B cell (primary cell): ENCODE data around the gene SCGB2B2. TPM values are rescaled to one million over a fixed set of nuclear protein-coding genes. Genes with fewer than 3 reads are reported as not detected.
A peak's percentile ranks its signal among the peaks of the same experiment; 100 is the strongest.

ENCODE experiments used
- ATAC-seq: fragments of 200-7000 bp; cut with Tn5 transposase; one replicate; pipeline ENCODE4 v1.10.0; 2021; ENCODE audit warnings: low read depth, mild to moderate bottlenecking, moderate number of reproducible peaks, moderate library complexity
- CTCF ChIA-PET: fragments of 350-600 bp; sonication (Branson Sonifier 250); formaldehyde crosslinking; loops from one replicate; lab custom pipeline; 2021; ENCODE audit warnings: antibody characterized with exemption, inconsistent platforms; lab: Charles Lee
- POLR2A ChIA-PET: fragments of 350-600 bp; sonication (Branson Sonifier 250); formaldehyde crosslinking; loops from one replicate; lab custom pipeline; 2021; ENCODE audit warnings: antibody characterized with exemption; lab: Charles Lee
- DNase-seq: peaks from one replicate; pipeline ENCODE4 v3.0.0; 2013
- H2AFZ ChIP-seq: 2 replicates; pipeline ENCODE4 v1.6.1; 2012; ENCODE audit warnings: mild to moderate bottlenecking, low read depth, low read length; ENCODE audit not compliant: insufficient read depth, poor library complexity, severe bottlenecking
- H3K27ac ChIP-seq, 2 donors: 1 replicate in 1 of 2; 2 replicates in 1 of 2; pipeline ENCODE4 v1.5.1; 2012 to 2013; ENCODE audit warnings: low read length in 2 of 2, mild to moderate bottlenecking in 2 of 2, moderate library complexity in 1 of 2
- H3K27me3 ChIP-seq, 4 experiments: fragments of 200-600 bp in 1 of 4; sonication (generic) in 1 of 4; replicated peaks in 1 of 4; 1 replicate in 2 of 4; 2 replicates in 2 of 4; pipeline versions ENCODE4 v1.6.1 to v1.7.0; 2013 to 2016; ENCODE audit warnings: low read length in 3 of 4, mild to moderate bottlenecking in 2 of 4, mixed read lengths in 1 of 4, moderate library complexity in 1 of 4; ENCODE audit not compliant: insufficient read depth in 4 of 4, control insufficient read depth in 3 of 4; ENCODE audit errors: control extremely low read depth in 1 of 4
- H3K36me3 ChIP-seq, 2 experiments: replicated peaks in 1 of 2; 1 replicate in 1 of 2; 2 replicates in 1 of 2; pipeline versions ENCODE4 v1.6.1 to v1.7.1; 2013; ENCODE audit warnings: low read length in 1 of 2; ENCODE audit not compliant: insufficient read depth in 2 of 2, control insufficient read depth in 1 of 2; ENCODE audit errors: control extremely low read depth in 1 of 2, extremely low read depth in 1 of 2
- H3K4me1 ChIP-seq, 2 donors: fragments of 200-600 bp in 1 of 2; sonication (generic) in 1 of 2; 1 replicate in 1 of 2; 2 replicates in 1 of 2; pipeline versions ENCODE4 v1.5.1 to v1.6.1; 2013 to 2017; ENCODE audit warnings: low read length in 2 of 2; ENCODE audit not compliant: control insufficient read depth in 2 of 2, insufficient read depth in 2 of 2
- H3K4me2 ChIP-seq: replicated peaks from 2 replicates; pipeline ENCODE3; 2012; ENCODE audit warnings: mild to moderate bottlenecking, low read depth, low read length; ENCODE audit not compliant: poor library complexity, severe bottlenecking
- H3K4me3 ChIP-seq, 5 experiments: fragments of 200-600 bp in 1 of 5; sonication (generic) in 1 of 5; 1 replicate in 3 of 5; 2 replicates in 2 of 5; pipeline versions ENCODE4 v1.5.1 to v1.7.0; 2011 to 2016; ENCODE audit warnings: low read length in 4 of 5, mild to moderate bottlenecking in 4 of 5, low read depth in 2 of 5, control low read depth in 1 of 5, moderate library complexity in 1 of 5; ENCODE audit not compliant: insufficient read depth in 1 of 5; ENCODE audit errors: control extremely low read depth in 1 of 5, extremely low read depth in 1 of 5
- H3K79me2 ChIP-seq: fragments of 200-600 bp; sonication (generic); one replicate; pipeline ENCODE4 v1.6.0; 2016; ENCODE audit warnings: low read length; ENCODE audit not compliant: control insufficient read depth, insufficient read depth
- H3K9ac ChIP-seq: fragments of 200-600 bp; sonication (generic); 2 replicates; pipeline ENCODE4 v1.6.1; 2017; ENCODE audit warnings: mild to moderate bottlenecking, low read length, moderate library complexity
- H3K9me3 ChIP-seq, 3 donors: one replicate each; pipeline versions ENCODE4 v1.6.1 to v1.7.1; 2013; ENCODE audit warnings: low read length in 2 of 3; ENCODE audit not compliant: control insufficient read depth in 2 of 3, insufficient read depth in 1 of 3; ENCODE audit errors: control extremely low read depth in 1 of 3
- H4K20me1 ChIP-seq: 2 replicates; pipeline ENCODE4 v1.6.0; 2012; ENCODE audit warnings: mild to moderate bottlenecking, low read length; ENCODE audit not compliant: insufficient read depth, control insufficient read depth, poor library complexity, severe bottlenecking
- H3K27ac Mint-ChIP-seq: one replicate; pipeline ENCODE4 v1.8.0; 2021; ENCODE audit warnings: mixed read lengths
- H3K27me3 Mint-ChIP-seq: one replicate; pipeline ENCODE4 v1.8.0; 2021; ENCODE audit warnings: mixed read lengths
- H3K4me1 Mint-ChIP-seq: one replicate; pipeline ENCODE4 v1.8.0; 2021; ENCODE audit warnings: mixed read lengths
- H3K4me3 Mint-ChIP-seq: one replicate; pipeline ENCODE4 v1.8.0; 2021; ENCODE audit warnings: mixed read lengths
- H3K9me3 Mint-ChIP-seq: one replicate; pipeline ENCODE4 v1.8.0; 2022; ENCODE audit warnings: mixed read lengths; ENCODE audit not compliant: insufficient read depth
- EZH2 ChIP-seq: IDR thresholded peaks from 2 replicates; pipeline ENCODE4 v1.6.1; 2012; ENCODE audit warnings: borderline replicate concordance, low read depth, mild to moderate bottlenecking, moderate library complexity, low read length; ENCODE audit not compliant: insufficient read depth, poor library complexity, severe bottlenecking
- WGBS: methylation state at CpG from one replicate; pipeline ENCODE4 v1.1.5; 2013; ENCODE audit warnings: missing lambda C conversion rate; ENCODE audit not compliant: insufficient coverage; 5-methylcytosine and 5-hydroxymethylcytosine counted together
- intact Hi-C: fragments of 100-400 bp; cut with micrococcal nuclease; formaldehyde crosslinking; loops from one replicate; pipeline ENCODE4 v1.10.0; 2022
- polyA plus RNA-seq: library from polyadenylated mRNA; depleted of rRNA; stranded (reverse); fragments of >200 nt; gene quantifications from 2 replicates; pipeline ENCODE4 v1.2.3, GENCODE V29; 2012
- total RNA-seq, 2 donors: library from RNA; stranded (reverse); fragments of 120-200 nt in 1 of 2; gene quantifications; 1 replicate in 1 of 2; 2 replicates in 1 of 2; pipeline versions ENCODE4 v1.2.3 to v1.2.4, GENCODE V29; 2013 to 2022
- TF ChIP-seq, protein P1 (sequence below): fragments of 200-600 bp; IDR thresholded peaks from one replicate; pipeline ENCODE4 v1.8.0; 2022; ENCODE audit warnings: antibody characterized with exemption, mild to moderate bottlenecking

The SCGB2B2 gene
- total and polyA plus RNA-seq, 2 donors (not counting 1 experiment from before 2014, with no cell fraction given), result 0.21 to 0.91 TPM

DNA sequence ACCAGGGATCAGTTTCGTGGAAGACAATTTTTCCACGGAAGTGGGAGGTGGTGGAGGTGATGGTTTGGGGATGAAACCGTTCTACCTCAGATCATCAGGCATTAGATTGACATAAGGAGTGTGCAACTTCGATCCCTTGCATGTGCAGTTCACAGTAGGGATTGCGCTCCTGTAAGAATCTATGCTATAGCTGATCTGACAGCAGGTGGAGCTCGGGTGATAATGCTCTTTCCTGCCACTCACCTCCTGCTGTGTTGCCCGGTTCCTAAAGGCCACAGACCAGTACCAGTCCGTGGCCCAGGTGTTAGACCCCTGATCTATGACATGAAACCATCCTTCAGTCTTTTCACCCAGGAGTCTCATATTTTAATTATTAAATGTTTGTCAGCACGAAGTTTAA is 4.5 kb upstream of the SCGB2B2 start:
- Mint-ChIP-seq H3K4me3 (no peak overlapping the region), H3K27me3 (no peaks in the 10 kb centered on the region), H3K9me3 (peaks cover 22% of the 10 kb centered on the region), H3K27ac (no peak overlapping the region), H3K4me1 (peaks cover 23% of the 10 kb centered on the region)
- no peak overlapping the region for H3K4me3 ChIP-seq
- H3K27ac ChIP-seq, result no peak overlapping the region
- TF ChIP-seq, protein P1, sequence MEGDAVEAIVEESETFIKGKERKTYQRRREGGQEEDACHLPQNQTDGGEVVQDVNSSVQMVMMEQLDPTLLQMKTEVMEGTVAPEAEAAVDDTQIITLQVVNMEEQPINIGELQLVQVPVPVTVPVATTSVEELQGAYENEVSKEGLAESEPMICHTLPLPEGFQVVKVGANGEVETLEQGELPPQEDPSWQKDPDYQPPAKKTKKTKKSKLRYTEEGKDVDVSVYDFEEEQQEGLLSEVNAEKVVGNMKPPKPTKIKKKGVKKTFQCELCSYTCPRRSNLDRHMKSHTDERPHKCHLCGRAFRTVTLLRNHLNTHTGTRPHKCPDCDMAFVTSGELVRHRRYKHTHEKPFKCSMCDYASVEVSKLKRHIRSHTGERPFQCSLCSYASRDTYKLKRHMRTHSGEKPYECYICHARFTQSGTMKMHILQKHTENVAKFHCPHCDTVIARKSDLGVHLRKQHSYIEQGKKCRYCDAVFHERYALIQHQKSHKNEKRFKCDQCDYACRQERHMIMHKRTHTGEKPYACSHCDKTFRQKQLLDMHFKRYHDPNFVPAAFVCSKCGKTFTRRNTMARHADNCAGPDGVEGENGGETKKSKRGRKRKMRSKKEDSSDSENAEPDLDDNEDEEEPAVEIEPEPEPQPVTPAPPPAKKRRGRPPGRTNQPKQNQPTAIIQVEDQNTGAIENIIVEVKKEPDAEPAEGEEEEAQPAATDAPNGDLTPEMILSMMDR, result no peak
- TF ChIP-seq EZH2, result no peak
- no peak overlapping the region for H3K4me2 ChIP-seq
- H3K27me3 ChIP-seq, result no peaks in the 10 kb centered on the region
- 97% methylated on average over 5 of the region's 9 CpGs for WGBS
- peaks cover 16 to 39% of the 10 kb centered on the region in 2 experiments for H3K36me3 ChIP-seq
- DNase-seq (no peak), ATAC-seq (no peak)
- intact Hi-C loops, result no loop called here
- H3K4me1 ChIP-seq, result peaks cover 10 to 14% of the 10 kb centered on the region in 2 donors
- H4K20me1 ChIP-seq, result no peaks in the 10 kb centered on the region
- peaks cover 10 to 29% (median 10%) of the 10 kb centered on the region in 3 donors for H3K9me3 ChIP-seq
- peaks cover 7% of the 10 kb centered on the region for H3K79me2 ChIP-seq
- CTCF ChIA-PET, result interaction anchor here (0.8 kb wide), 1 partner anchor 31 kb away, joined by 3 read pairs; no protein-coding TSS in a partner anchor
- no peak overlapping the region for H2AFZ ChIP-seq
- no peak overlapping the region for H3K9ac ChIP-seq
- POLR2A ChIA-PET, result no interaction called here

DNA sequence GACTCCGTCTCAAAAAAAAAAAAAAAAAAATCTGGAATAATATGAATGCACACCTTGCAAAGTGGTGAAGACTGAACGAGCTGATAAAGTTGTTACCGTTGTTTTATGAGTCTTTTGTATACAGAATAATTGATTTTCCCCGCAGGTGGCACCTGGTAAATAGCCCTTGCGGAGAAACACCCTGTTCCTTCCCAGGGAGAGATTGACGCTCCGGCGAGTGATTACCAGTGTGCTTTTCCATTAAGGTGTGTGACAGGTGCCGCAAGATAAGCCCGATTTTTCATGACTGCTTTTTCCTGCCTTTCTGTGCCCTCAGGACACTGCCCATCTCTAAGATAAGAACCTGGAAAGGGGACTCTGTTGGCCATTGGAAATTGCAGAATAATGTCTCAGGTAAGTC is 1.5 kb upstream of the SCGB2B2 start:
- Mint-ChIP-seq H3K4me3 (peak overlapping the region; percentile 98), H3K4me1 (peaks cover 25% of the 10 kb centered on the region), H3K9me3 (peaks cover 9% of the 10 kb centered on the region), H3K27me3 (peaks cover 8% of the 10 kb centered on the region), H3K27ac (peak overlapping the region; percentile 75)
- H4K20me1 ChIP-seq, result no peaks in the 10 kb centered on the region
- H3K9me3 ChIP-seq, result peaks cover 3 to 16% (median 6%) of the 10 kb centered on the region in 3 donors
- peaks cover 0 to 9% (median 0%) of the 10 kb centered on the region in 4 experiments for H3K27me3 ChIP-seq
- H2AFZ ChIP-seq, result peak overlapping the region; percentile 94
- no peak for DNase-seq
- H3K27ac ChIP-seq, result no peak overlapping the region
- intact Hi-C loops, result no loop called here
- TF ChIP-seq, protein P1, result no peak
- no peak for TF ChIP-seq EZH2
- POLR2A ChIA-PET, result interaction anchor here (0.7 kb wide), 1 partner anchor 57 kb away, joined by 5 read pairs; no protein-coding TSS in a partner anchor
- H3K4me1 ChIP-seq, result peaks cover 13 to 17% of the 10 kb centered on the region in 2 donors
- H3K4me2 ChIP-seq, result peak overlapping the region; percentile 74
- CTCF ChIA-PET, result interaction anchor here (2.4 kb wide), 1 partner anchor 35 kb away, joined by 7 read pairs; no protein-coding TSS in a partner anchor
- H3K9ac ChIP-seq, result peak overlapping the region; percentile 92
- peaks cover 7% of the 10 kb centered on the region for H3K79me2 ChIP-seq
- H3K4me3 ChIP-seq, result peak overlapping the region; percentile 78 to 95 (median 91)
- no peak for ATAC-seq
- peaks cover 13 to 28% of the 10 kb centered on the region in 2 experiments for H3K36me3 ChIP-seq
- 69% methylated on average over 7 of the region's 10 CpGs for WGBS
